Measurements from ENCODE around the gene SLCO1A2.

The SLCO1A2 gene

DNA sequence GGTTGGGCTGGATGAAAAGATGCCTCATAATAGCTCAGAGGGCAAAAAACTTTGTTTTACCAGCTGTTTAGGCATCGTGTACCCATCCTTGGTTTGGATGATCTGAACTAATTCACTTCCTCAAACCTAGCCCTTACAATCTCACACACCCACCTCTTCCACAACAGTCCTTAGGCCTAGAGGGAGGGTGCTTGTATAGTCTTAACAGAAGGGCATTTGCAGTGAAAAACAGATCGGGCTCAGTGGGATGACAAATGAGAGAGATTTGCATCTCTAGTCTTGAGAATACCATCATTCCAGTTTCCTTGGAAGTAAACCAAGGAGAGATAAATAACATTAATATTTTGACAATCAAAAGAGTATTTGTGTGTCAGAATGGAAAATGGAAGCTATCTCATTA lies 11.0 kb downstream of the SLCO1A2 start:
- no peak for TF ChIP-seq CTCF (IDR thresholded peaks at IDR 0.05)

- TF ChIP-seq CTCF (IDR thresholded peaks at IDR 0.05) = no peak
Measured at GRCh38 chr12:21308785-21309184, 25.9 kb downstream of the SLCO1A2 start.

GRCh38 chr12:21305661-21306060 lies 29.1 kb downstream of the SLCO1A2 start:
- no peak for TF ChIP-seq CTCF (IDR thresholded peaks at IDR 0.05)

GRCh38 chr12:21300632-21301031 lies 34.1 kb downstream of the SLCO1A2 start:
- TF ChIP-seq CTCF (IDR thresholded peaks at IDR 0.05) = no peak

GRCh38 chr12:21296751-21297406 lies 37.8 kb downstream of the SLCO1A2 start:
- peak; percentile 75 for TF ChIP-seq CTCF (IDR thresholded peaks at IDR 0.05)

- TF ChIP-seq CTCF (IDR thresholded peaks at IDR 0.05) = no peak
Measured at GRCh38 chr12:21296348-21296747, 38.4 kb downstream of the SLCO1A2 start.

GRCh38 chr12:21294176-21294575 lies 40.5 kb downstream of the SLCO1A2 start:
- TF ChIP-seq CTCF (IDR thresholded peaks at IDR 0.05) = no peak

GRCh38 chr12:21292111-21292510 lies 42.6 kb downstream of the SLCO1A2 start:
- no peak for TF ChIP-seq CTCF (IDR thresholded peaks at IDR 0.05)

Measured in LNCAP (cell line).